SK-N-MC (cell line): Measurements from ENCODE around the gene TRMT2A.

ENCODE experiments used
- EZH2 ChIP-seq: fragments of 200-600 bp; sonication (generic); IDR thresholded peaks from one replicate; pipeline ENCODE4 v1.6.1; 2017; ENCODE audit warnings: antibody characterized with exemption
- FOXP2 ChIP-seq: optimal IDR thresholded peaks from 2 replicates; pipeline ENCODE3; 2011; ENCODE audit warnings: mild to moderate bottlenecking, moderate library complexity; ENCODE audit not compliant: insufficient read depth; ENCODE audit errors: extremely low read length, control extremely low read depth
- POLR2AphosphoS5 ChIP-seq: IDR thresholded peaks from 2 replicates; pipeline ENCODE4 v1.6.1; 2012; ENCODE audit warnings: mild to moderate bottlenecking, low read depth, low read length, borderline replicate concordance

DNA sequence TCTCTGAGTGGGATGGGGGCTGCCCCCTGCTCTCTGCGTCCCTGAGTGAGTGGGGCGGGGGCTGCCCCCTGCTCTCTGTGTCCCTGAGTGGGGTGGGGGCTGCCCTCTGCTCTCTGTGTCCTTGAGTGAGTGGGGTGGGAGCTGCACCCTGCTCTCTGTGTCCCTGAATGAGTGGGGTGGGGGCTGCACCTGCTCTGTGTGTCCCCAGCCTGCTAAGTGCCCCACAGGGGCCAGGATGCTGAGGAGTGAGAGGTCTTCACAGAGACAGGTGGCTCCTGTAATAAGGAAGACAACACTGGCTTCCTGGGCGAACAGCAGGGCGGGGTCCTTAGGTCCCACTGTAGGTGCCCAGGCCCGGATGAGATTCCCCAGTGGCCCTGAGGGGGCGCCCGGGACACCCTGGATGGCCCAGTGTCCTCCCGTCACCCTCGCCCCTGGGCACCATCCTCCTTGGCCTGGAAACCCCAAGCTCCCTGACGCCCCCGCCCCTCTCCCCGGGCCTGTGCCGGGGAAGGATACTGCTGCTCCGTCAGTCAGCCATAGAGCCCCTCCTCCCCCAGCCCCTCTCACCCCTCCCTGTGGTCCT lies 37.7 kb upstream of the TRMT2A start:
- TF ChIP-seq POLR2AphosphoS5, result no peak
- TF ChIP-seq EZH2, result no peak
- no peak for TF ChIP-seq FOXP2
